AG09319 (cell line): Measurements from ENCODE around the gene MTF1.

Experiments
- DNase-seq: peaks from one replicate; pipeline ENCODE4 v3.0.0-alpha.2; 2010; ENCODE audit warnings: low read depth; ENCODE audit errors: extremely low read depth
- TF ChIP-seq, protein P1 (sequence below): IDR thresholded peaks from 2 replicates; pipeline ENCODE4 v1.5.1; 2011; ENCODE audit warnings: low read depth, mild to moderate bottlenecking, inconsistent platforms, low read length, moderate library complexity

Gene MTF1

DNA sequence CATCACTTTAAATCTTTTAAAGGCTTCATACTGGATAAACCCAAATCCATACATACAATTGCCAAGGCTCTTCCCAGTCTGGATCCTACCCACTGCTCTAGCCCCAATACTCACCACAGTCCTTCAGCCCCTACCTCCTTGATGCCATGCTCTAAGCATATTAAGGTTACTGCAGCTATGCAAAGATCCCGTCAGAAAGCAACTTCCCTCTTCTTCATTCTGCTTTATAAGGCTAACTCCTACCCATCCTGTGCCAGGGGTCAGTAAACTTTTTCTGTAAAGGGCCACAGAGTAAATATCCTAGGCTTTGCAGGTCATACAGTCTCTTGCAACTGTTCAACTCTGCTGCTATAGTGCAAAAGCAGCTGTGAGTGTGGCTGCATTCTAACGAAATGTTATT is 34.3 kb upstream of the MTF1 start:
- DNase-seq = no peak
- TF ChIP-seq, protein P1, sequence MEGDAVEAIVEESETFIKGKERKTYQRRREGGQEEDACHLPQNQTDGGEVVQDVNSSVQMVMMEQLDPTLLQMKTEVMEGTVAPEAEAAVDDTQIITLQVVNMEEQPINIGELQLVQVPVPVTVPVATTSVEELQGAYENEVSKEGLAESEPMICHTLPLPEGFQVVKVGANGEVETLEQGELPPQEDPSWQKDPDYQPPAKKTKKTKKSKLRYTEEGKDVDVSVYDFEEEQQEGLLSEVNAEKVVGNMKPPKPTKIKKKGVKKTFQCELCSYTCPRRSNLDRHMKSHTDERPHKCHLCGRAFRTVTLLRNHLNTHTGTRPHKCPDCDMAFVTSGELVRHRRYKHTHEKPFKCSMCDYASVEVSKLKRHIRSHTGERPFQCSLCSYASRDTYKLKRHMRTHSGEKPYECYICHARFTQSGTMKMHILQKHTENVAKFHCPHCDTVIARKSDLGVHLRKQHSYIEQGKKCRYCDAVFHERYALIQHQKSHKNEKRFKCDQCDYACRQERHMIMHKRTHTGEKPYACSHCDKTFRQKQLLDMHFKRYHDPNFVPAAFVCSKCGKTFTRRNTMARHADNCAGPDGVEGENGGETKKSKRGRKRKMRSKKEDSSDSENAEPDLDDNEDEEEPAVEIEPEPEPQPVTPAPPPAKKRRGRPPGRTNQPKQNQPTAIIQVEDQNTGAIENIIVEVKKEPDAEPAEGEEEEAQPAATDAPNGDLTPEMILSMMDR = no peak

DNA sequence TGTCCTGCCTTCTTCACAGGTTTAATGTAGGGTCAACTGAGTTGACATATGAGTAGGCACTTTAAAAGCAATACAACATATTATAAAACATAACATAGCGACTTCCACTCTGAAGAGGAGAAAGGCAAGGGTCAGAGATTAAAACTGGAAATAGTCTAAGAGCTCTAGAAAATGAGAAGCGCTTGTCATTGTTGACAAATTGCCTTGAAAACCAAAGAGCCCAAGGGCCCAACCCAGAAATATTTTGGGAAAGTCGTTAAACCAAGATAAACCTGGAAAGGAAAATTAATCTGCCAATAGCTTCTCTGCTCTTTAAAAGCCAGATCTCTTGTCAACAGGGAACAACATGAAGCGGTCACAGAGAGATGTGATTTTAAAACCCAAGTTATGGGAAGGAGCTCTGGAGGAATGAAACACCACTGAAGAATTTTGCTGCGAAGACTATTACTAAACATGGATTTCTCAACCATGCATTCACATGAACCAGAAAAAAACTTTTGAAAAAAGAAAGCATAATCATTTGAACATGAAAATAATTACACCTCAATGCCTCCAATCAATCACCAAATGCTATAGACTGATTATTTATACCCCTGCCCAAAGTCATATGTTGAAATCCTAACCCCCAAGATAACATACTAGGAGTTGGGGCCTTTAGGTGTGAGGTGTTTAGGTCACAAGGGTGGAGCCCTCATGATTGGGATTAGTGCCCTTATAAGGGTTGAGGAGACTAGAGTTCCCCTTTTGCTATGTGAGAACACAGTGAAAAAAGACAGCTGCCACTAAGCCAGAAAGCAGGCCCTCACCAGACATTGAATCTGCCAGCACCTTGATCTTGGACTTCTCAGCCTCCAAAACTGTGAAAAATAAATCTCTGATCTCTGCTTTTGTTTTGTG is 33.0 kb upstream of the MTF1 start:
- TF ChIP-seq, protein P1 = no peak
- no peak for DNase-seq

DNA sequence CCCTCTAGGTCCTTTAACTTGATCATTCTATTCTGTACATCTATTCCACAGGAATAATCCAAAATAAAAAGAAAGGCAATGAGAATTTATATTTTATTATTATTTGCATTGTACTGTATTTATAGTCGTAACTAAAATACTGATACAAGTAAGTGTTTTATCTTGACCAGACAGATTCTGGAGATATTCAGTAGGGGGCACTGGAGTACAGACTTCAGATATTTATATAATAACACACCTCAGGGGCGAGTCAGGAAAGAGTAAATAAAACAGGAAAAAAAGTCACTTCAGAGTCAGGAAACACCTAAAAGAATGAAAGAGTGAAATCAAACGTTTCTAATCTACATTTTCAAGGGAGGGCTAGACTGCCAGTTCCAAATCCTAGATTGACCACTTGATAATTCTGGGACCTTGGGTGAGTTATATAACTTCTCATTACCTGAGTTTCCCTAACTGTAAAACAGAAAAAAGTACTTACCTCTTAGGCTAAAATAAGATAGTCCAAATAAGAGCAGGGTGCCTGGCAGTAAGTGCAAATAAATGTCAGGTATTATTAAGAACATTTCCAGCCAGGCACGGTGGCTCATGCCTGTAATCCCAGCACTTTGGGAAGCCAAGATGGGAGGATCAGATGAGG is 31.1 kb upstream of the MTF1 start:
- no peak for DNase-seq
- TF ChIP-seq, protein P1 = peak; percentile 35

DNA sequence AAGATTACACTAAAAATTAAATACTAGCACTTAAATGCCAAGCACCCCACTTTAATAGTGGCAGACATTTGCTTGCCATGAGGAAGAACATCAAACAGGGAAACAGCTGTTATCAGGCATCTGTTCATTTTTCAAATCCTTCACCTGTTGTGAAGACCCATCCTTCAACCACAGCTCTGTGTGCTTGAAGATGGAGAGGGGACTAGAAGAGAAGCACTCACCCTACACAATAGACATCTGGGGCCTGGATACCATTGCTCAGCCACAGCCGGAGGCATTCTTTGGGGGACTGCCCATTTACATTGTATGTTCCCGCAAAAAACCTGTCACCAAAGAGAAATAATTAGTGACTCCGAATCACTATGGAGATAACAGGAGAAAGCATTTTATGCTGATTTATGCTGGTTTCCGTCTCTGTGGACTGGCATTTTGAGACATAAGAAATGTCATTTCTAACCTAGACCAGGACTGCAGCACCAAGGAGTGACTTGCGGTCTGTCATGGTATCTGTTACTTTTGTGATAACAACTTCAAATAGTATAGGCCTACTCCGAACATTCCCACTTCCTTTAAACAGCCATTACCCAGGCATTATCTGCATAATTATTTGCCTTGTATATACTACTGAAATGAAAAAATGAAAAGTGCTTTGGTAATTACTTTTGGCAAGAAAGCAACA is 28.8 kb upstream of the MTF1 start:
- DNase-seq = no peak

DNA sequence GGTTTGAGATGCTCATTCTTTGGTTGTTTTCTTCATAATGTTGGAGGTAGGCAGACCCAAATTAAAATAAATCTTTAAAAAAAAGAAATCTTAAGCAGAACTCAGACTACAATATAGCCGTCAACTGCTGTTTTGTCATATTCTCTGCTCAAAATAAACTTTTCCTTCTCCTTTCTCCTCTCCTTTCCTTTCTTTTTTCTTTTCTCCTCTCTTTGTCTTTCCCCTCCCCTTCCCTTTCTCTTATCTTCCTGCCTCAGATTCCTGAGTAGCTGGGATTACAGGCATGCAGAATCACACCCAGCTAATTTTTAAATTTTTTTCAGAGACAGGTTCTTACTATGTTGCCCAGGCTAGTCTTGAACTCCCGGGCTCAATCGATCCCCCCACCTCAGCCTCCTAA is 24.8 kb upstream of the MTF1 start:
- no peak for DNase-seq
- TF ChIP-seq, protein P1 = no peak

More for the DNA sequence above, 28.8 kb upstream of the MTF1 start:
- TF ChIP-seq, protein P1 = no peak

DNA sequence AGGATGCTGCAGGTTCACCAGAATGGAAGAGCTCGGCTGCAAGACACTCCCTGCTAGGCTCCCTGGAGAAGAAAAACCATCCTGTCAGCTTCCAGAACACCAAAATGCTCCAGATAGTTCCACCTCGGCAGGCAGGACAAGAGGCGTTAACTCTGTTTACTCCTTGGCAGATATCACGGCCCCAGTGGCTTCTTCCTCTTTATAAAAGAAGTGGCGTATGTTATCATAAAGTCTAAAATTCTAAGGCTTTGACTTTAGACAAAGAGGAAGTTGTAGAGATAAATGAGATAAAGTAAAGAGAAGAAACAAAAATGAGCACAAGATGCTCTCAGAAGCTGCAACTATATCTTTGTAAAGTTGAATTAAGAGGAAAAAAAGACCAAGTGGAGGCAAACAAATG is 24.3 kb upstream of the MTF1 start:
- TF ChIP-seq, protein P1 = no peak
- no peak for DNase-seq

DNA sequence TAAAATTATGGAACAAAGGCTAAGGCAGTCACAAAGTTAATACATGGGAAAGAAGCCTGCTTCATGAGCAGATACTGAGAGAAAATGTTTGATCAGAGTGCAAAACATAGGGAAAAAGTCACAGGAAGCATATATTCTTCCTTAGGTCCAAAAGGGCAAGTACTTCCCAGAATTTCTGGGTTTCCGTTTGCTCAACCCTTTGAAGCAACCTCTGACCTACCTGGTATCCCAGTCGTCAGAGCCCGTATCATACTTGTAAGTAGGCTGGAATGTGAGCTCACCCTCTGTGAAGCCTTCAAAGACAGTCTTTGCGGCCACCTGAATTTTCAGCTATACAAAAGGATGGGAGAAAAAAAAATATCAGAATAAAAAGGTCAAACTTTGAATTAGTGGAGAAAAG is 20.5 kb upstream of the MTF1 start:
- DNase-seq = no peak
- TF ChIP-seq, protein P1 = no peak
